A673 (cell line): ENCODE data around the gene CNTN1. TPM values are rescaled to one million over a fixed set of nuclear protein-coding genes. Genes with fewer than 3 reads are reported as not detected.

Experiments used
- BruUV-seq: library from RNA; stranded (reverse); fragments of 400-500 nt; replicated peaks from 2 replicates; lab custom pipeline; 2021; lab: Mats Ljungman, UMichigan
- CTCF ChIA-PET: fragments of 300-600 bp; sonication (Branson Sonifier 250); formaldehyde crosslinking; loops from one replicate; lab custom pipeline; 2022; ENCODE audit warnings: antibody characterized with exemption; lab: Charles Lee
- POLR2A ChIA-PET: fragments of 300-600 bp; sonication (Branson Sonifier 250); formaldehyde crosslinking; loops from one replicate; lab custom pipeline; 2022; ENCODE audit warnings: antibody characterized with exemption; ENCODE audit not compliant: low non-redundant PET; lab: Charles Lee
- DNase-seq: peaks from one replicate; pipeline ENCODE4 v3.0.0-alpha.2; 2015; ENCODE audit warnings: low spot score
- H3K27ac ChIP-seq: fragments of 200-600 bp; sonication (generic); 2 replicates; pipeline ENCODE4 v1.5.1; 2016; ENCODE audit warnings: mixed run types, low read depth, mild to moderate bottlenecking, mixed read lengths, antibody characterized with exemption, low read length; ENCODE audit not compliant: poor library complexity, severe bottlenecking
- H3K27me3 ChIP-seq: fragments of 200-600 bp; sonication (generic); replicated peaks from 2 replicates; pipeline ENCODE4 v1.6.1; 2017; ENCODE audit warnings: mixed run types, low read depth, mild to moderate bottlenecking, mixed read lengths, antibody characterized with exemption, low read length; ENCODE audit not compliant: insufficient read depth, poor library complexity
- H3K36me3 ChIP-seq: fragments of 200-600 bp; sonication (generic); 2 replicates; pipeline ENCODE4 v1.6.1; 2016; ENCODE audit warnings: mixed run types, mild to moderate bottlenecking, mixed read lengths, antibody characterized with exemption, low read length; ENCODE audit not compliant: insufficient read depth, poor library complexity, severe bottlenecking
- H3K4me1 ChIP-seq: fragments of 200-600 bp; sonication (generic); 2 replicates; pipeline ENCODE4 v1.6.1; 2017; ENCODE audit warnings: mixed run types, mild to moderate bottlenecking, mixed read lengths, antibody characterized with exemption, low read length; ENCODE audit not compliant: insufficient read depth, poor library complexity, severe bottlenecking
- H3K4me3 ChIP-seq: fragments of 200-600 bp; sonication (generic); 2 replicates; pipeline ENCODE4 v1.5.1; 2016; ENCODE audit warnings: low read depth, mixed run types, mild to moderate bottlenecking, mixed read lengths, low read length; ENCODE audit not compliant: poor library complexity, severe bottlenecking
- H3K9me3 ChIP-seq: fragments of 200-600 bp; sonication (generic); 2 replicates; pipeline ENCODE4 v1.6.1; 2016; ENCODE audit warnings: mixed run types, low read depth, mild to moderate bottlenecking, mixed read lengths, antibody characterized with exemption, low read length; ENCODE audit not compliant: poor library complexity, severe bottlenecking
- EZH2 ChIP-seq: fragments of 200-600 bp; sonication (generic); IDR thresholded peaks from 2 replicates; pipeline ENCODE4 v1.6.1; 2017; ENCODE audit warnings: borderline replicate concordance, low read depth, mild to moderate bottlenecking, mixed read lengths, antibody characterized with exemption, low read length; ENCODE audit not compliant: poor library complexity, severe bottlenecking
- intact Hi-C: fragments of 100-400 bp; cut with micrococcal nuclease; formaldehyde crosslinking; loops from one replicate; pipeline ENCODE4 v1.10.0; 2022; ENCODE audit not compliant: unreplicated experiment
- total RNA-seq: library from RNA; stranded (reverse); gene quantifications from 2 replicates; pipeline ENCODE4 v1.2.3, GENCODE V29; 2021
- TF ChIP-seq, protein P1 (sequence below): fragments of 300-800, 200-600 bp; sonication (generic); conservative IDR thresholded peaks from 2 replicates; pipeline ENCODE4 v1.5.1; 2017; ENCODE audit warnings: low read depth, mild to moderate bottlenecking, antibody characterized with exemption, low read length, moderate library complexity, mixed read lengths

Gene CNTN1
- total RNA-seq, 1 experiment from 2014 or later = 0.90 TPM

DNA sequence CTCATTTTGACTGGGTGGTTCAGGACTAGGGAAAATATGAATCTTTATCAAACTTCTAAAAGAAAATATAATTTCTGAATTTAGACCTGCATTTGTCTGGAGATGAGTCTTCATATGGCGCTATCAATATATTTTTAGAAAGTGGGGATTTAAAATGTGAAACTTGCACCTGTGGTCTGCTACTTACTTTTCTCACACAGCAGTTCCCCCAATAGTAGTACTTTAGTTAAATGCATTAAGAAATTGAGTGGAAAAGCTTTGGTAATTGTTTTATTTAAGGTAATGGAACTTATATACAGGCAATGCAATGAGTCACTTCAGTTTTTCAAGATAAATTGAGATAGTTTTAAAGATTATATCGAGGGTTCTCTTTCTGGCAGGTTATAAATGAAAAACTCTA lies 91.9 kb downstream of the CNTN1 start:
- Histone ChIP-seq H3K9me3 (no peaks in the 10 kb centered on the region), H3K4me3 (no peak overlapping the region), H3K27me3 (no peaks in the 10 kb centered on the region), H3K27ac (no peak overlapping the region), H3K36me3 (no peaks in the 10 kb centered on the region), H3K4me1 (no peaks in the 10 kb centered on the region)
- ChIA-PET CTCF (no interaction called here), POLR2A (no interaction called here)
- no peak for DNase-seq
- intact Hi-C loops = no loop called here
- BruUV-seq = no TSS peak
- TF ChIP-seq, protein P1, sequence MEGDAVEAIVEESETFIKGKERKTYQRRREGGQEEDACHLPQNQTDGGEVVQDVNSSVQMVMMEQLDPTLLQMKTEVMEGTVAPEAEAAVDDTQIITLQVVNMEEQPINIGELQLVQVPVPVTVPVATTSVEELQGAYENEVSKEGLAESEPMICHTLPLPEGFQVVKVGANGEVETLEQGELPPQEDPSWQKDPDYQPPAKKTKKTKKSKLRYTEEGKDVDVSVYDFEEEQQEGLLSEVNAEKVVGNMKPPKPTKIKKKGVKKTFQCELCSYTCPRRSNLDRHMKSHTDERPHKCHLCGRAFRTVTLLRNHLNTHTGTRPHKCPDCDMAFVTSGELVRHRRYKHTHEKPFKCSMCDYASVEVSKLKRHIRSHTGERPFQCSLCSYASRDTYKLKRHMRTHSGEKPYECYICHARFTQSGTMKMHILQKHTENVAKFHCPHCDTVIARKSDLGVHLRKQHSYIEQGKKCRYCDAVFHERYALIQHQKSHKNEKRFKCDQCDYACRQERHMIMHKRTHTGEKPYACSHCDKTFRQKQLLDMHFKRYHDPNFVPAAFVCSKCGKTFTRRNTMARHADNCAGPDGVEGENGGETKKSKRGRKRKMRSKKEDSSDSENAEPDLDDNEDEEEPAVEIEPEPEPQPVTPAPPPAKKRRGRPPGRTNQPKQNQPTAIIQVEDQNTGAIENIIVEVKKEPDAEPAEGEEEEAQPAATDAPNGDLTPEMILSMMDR = no peak
- TF ChIP-seq EZH2 = no peak

- Histone ChIP-seq H3K27me3 (no peaks in the 10 kb centered on the region), H3K4me1 (no peaks in the 10 kb centered on the region), H3K4me3 (no peak overlapping the region), H3K27ac (no peak overlapping the region), H3K9me3 (no peaks in the 10 kb centered on the region), H3K36me3 (no peaks in the 10 kb centered on the region)
- intact Hi-C loops = no loop called here
- CTCF ChIA-PET = no interaction called here
- DNase-seq = no peak
- TF ChIP-seq, protein P1 = no peak
- no peak for TF ChIP-seq EZH2
- no TSS peak for BruUV-seq
- POLR2A ChIA-PET = no interaction called here
Measured at GRCh38 chr12:40788276-40788675, 96.0 kb downstream of the CNTN1 start.

DNA sequence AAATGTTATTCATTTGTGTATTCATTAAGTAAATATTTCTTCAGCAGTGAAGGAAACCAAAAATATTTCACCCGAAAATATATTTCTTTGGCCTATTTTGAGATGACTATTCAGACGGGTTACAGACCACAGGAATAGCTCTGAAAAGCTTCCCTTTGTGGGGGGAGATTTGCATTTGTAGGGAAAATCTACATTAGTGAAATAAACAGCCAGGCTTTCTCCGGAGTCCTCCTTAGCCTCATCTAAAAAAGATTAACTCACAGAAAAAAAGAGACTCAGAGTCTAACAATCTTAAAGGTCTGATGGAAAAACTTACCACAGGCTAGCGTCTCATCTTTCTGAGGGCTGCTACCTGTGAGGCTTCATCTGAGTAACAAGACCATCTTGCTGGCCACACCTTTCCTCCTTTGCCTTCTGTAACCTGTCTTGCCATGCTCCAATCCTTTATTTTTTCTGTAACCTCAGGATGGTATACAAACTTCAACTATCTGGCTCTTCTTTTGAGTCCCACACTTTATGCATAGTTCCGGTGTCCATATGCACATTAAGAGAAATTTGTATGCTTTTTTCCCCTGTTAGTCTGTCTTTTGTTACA lies 100.7 kb downstream of the CNTN1 start:
- Histone ChIP-seq H3K36me3 (no peaks in the 10 kb centered on the region), H3K27ac (no peak overlapping the region), H3K9me3 (no peaks in the 10 kb centered on the region), H3K4me1 (no peaks in the 10 kb centered on the region), H3K27me3 (no peaks in the 10 kb centered on the region), H3K4me3 (no peak overlapping the region)
- intact Hi-C loops = no loop called here
- TF ChIP-seq EZH2 = no peak
- TF ChIP-seq, protein P1 = no peak
- ChIA-PET CTCF (no interaction called here), POLR2A (no interaction called here)
- DNase-seq = no peak
- BruUV-seq = no TSS peak
